GM19438 (cell line): ENCODE measurements around the gene TMEM39B.
A peak's percentile ranks its signal among the peaks of the same experiment; 100 is the strongest.
"Not testable (repeated sequence)": the region's sequence is repeated elsewhere in the genome, so short reads cannot be mapped to it uniquely, and the experiment has no call there.

ENCODE experiments used
- ATAC-seq: cut with Tn5 transposase; IDR thresholded peaks from one replicate; pipeline ENCODE4 v1.9.1; 2021; ENCODE audit warnings: low read depth; ENCODE audit not compliant: unreplicated experiment

TMEM39B gene

DNA sequence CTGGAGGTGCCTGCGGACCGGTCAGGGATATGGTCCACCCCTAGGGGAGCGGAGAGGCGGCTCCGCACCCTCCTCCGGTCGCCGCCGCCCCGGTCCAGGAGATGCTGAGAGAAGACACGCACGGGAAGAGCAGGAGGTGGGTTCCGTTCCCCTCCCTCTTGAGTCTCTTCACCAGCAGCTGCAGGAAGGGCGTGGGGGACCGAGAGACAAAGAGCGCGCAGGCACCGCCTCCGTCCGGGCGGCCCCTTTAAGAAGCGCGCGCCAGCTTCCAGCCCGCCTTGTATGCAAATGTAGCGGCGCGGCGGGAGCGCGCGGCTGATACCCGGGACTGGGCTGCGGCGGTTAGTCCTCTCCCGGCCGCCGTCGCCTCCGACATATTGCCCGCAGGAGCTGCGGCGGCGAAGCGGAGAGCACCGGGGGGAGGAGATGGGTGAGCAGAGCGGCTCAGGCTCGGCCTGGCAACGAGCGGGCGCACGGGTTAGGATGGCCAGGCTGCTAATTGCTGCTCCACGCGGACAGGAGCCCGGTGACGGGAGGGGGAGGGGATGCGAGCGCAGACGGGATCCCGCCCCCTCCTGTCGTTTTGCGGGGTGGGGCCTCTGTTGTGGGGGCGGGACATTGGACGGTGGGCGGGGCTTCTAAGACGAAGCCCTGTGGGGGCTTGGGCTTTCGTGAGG, at the start of gene TMEM39B:
Gene TMEM39B (plus strand): TSS at position 318 of the 677 bp plus-strand sequence. CDS start 109 bp downstream, at position 427.
- ATAC-seq: peak; percentile 80

- no peak for ATAC-seq
These were observed 49.4 kb upstream of the TMEM39B start for GRCh38 chr1:32023351-32023750.

- no peak for ATAC-seq
These were observed 47.2 kb upstream of the TMEM39B start for GRCh38 chr1:32025515-32025914.

DNA sequence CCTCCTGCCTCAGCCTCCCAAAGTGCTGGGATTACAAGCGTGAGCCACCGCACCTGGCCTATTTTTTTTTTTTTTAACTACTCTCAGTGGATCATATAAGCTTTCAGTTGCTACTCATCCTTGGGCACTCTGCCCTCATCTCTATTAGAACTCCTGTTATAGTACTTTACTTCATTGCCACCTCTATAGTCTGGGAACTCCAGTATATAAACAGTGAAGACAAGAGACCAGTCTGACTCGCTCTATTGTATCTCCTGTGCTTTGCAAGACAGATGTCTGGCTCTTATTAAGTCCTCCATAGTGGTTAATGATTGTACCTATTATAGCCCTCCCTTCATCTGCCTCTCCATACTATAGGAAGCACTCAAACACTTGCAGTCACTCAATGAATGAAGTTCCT, 44.0 kb upstream of the TMEM39B start:
- no peak for ATAC-seq

DNA sequence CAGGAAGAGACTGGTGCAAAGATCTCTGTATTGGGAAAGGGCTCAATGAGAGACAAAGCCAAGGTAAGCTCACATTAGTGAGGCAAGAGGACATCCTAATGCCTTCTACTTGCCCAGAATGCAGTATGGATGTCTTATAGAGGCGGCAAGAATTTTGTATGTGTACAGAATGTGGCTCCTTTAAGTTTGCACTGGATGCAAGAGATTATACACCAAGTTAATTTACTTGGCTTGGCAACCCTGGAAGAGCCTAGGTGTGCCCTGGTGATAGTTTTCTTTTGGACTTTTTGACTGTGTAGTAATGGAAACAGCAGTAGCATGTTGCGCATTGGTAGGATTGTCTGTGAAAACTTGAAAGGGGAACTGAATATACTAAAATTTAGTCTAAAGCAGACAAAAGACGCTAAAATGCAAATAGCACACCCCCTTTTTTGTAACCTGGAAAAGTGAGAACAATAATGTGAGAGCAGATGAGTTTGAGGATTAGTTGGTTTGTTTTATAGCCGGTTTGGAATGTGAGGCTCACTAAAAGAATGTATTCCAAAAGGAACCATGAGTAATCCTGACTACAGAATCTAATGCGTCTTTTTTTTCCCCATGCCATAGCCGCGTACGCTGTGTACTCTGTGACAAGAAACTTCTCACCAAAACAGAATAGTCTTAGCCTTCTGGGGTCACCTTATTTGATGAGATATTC, 41.0 kb upstream of the TMEM39B start:
- ATAC-seq: no peak

DNA sequence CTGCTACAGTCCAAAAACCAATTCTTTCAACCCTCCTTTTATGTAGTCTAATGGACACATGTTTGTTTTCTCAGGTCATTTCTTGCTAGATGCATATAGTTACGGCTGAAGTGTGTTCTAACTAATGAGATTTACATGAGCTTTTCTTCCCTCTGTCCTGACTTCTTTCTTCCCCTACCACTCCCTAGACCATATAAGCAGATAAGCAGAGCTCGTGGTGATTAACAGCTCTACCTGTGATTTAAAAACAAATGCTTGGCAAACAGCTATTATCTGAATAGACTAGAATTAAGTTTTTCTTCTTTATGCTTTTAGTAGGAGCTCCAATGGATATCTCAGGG, 40.5 kb upstream of the TMEM39B start:
- ATAC-seq: no peak

DNA sequence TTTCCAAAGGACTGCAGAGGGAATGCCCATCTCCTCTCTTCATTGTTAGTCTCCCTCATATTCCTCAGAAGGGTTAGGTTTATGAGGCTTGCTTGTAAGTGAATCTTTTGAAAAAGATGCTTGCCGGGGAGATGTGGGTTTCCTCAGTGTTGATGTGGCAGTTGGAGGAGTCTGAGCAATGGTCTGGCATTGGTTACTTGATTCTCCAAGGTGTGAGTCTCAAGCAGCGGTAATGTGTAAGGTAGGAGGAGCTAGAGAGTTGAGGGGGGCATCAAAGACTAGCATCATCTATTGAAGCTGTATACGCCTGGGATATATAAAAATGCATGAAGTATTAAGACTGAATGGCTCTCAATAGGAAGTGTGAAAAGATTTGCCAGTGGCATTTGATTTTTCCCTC, 37.6 kb upstream of the TMEM39B start:
- no peak for ATAC-seq

GRCh38 chr1:32040711-32041110, 32.0 kb upstream of the TMEM39B start:
- ATAC-seq: no peak

DNA sequence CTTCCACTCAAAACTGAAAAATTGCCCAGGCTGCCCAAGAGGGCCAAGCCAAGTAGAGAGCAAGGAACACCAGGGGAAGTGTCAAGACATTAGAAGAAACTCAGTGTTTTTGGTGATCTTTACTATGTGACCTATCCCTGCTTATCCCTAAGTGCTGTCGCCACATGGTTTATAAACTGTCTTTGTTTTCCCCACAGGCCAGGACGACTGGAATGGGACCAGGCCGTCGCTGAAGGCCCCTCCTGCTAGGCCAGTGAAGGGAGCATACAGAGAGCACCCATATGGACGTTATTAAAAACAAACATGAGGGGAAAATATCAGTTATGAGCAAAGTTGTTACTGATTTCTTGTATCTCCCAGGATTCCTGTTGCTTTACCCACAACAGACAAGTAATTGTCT, 30.4 kb upstream of the TMEM39B start:
- no peak for ATAC-seq

GRCh38 chr1:32044234-32044633, 28.5 kb upstream of the TMEM39B start:
- no peak for ATAC-seq

- ATAC-seq: no peak
These were observed 27.0 kb upstream of the TMEM39B start for GRCh38 chr1:32045772-32046171.

- no peak for ATAC-seq
These were observed 25.0 kb upstream of the TMEM39B start for GRCh38 chr1:32047701-32048100.

DNA sequence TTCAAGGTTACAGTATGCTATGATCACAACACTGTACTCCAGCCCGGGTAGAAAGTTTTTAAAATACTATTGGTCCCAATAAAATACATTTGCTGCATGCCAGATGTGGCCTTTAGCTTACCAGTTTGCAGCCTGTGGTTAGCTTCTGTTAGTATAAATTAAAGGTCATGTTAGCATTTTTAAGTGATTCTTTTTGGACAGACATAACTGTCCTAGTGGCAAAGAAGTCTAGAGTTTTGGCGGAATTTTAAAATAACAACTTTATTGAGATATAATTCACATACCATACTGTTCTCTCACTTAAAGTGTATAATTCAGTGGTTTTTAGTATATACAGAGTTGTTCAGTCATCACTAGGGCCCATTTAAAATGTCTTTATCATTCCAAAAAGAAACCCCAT, 24.3 kb upstream of the TMEM39B start:
- ATAC-seq: no peak

DNA sequence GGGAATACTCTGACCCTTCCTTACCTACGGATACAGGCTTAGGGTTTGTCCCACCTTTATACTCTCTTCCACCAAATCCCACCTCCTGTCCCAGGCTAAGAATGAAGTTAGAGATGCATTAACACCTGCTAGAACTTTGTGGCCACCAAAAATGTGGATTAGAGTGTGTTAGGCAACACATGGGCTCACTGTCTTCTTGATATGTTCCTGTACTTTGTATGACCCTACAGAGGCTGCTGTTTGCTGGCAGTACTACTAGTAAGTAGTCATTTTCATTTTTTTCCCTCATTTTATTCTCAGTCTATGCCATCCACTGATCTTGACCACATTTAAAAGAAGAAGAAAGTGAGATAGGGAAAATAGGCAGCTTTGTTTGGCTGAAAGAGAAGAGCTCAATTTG, 21.0 kb upstream of the TMEM39B start:
- no peak for ATAC-seq

DNA sequence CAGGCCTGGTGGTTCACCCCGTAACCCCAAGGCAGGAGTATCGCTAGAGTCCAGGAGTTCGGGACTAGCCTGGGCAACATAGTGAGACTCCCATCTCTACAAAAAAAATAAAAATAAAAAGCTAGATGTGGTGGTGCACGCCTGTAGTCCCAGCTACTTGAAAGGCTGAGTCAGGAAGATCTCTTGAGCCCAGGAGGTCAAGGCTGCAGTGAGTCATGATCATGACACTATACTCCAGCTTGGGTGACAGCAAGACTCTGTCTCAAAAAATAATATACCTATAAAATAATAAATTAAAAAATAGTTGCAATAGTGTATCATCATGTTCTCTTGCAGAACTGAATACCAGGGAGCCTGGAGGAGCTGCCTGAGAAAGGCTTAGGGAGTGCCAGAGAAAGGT, 19.9 kb upstream of the TMEM39B start:
- ATAC-seq: no peak

DNA sequence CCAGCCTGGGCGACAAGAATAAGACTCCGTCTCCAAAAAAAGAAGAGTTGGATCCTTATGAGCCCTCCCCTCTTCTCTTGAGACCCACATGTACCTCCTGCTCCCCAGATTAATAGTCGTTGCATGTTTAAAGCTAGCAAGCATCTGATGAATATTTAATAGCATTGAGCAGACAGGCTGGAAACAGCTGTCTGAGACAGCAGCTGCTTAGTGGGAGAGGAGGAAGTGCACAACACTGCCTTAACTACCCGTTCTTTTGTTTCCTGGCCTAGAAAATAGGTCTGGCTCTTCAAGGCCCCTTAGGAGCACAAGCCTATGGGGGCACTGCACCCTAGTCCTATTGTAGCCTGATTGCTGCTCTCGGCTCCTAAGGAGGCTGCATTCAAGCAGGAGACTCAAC, 17.3 kb upstream of the TMEM39B start:
- ATAC-seq: no peak

GRCh38 chr1:32056598-32056997, 16.1 kb upstream of the TMEM39B start:
- no peak for ATAC-seq

- ATAC-seq: no peak
These were observed 11.8 kb upstream of the TMEM39B start for GRCh38 chr1:32060914-32061313.

DNA sequence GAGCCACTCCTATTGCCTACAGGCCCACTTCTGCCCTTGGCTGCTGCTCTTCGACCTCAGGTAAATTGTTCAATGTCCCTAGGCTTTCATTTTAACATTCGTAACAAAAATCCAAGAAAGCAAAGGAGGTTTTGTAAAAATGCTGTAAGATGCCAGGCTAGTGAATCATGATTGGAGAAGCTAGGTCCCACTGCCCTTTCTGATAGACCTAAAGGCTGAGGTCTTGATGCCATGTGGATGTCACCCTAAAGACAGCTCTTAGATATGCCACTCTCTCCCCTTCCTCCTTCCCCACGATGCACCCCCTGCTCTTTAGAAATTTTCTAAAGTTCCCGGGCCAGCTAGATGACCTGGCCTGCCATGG, 9.9 kb upstream of the TMEM39B start:
- ATAC-seq: no peak

GRCh38 chr1:32063261-32063681, 9.5 kb upstream of the TMEM39B start:
- no peak for ATAC-seq

DNA sequence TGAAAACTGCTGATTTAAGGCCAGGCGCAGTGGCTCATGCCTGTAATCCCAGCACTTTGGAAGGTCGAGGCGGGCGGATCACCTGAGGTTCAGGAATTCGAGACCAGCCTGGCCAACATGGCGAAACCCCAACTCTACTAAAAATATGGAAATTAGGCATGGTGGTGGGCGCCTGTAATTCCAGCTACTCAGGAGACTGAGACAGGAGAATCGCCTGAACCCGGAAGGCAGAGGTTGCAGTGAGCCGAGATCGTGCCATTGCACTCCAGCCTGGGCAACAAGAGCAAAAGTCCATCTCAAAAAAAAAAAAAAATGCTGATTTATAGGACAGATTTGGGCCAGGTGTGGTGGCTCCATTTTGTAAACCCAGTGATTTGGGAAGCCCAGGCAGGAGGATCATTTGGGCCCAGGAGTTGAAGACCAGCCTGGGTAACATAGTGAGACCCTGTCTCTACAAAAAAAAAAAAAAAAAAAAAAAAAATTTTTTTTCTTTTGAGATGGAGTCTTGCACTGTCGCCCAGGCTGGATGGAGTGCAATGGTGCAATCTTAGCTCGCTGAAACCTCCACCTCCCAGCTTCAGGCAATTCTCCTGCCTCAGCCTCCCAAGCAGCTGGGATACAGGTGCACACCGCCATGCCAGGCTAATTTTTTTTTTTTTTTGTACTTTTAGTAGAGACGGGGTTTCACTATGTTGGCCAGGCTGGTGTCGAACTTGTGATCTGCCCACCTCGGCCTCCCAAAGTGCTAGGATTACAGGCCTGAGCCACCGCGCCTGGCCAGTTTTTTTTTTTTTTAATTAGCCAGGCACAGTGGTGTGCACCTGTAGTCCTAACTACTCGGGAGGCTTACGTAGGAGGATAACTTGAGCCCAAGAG, 6.9 kb upstream of the TMEM39B start:
- not testable (repeated sequence) for ATAC-seq

DNA sequence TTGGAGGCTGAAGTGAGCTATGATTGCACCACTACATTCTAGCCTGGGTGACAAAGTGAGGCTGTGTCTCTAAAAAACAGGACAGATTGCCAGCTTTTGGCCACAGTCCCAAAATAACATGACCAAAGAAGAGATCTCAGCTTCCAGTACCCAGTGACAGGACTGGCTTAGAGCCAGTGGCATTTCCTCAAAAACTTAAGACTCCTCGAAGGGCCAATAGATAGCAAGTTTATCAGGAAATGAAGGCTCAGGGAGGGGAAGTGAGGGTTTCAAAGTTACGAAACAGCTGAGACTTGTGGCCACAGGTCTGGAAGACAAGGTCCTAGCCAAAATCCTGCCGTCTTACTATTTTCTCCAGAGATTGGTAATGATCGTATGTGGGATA, 6.3 kb upstream of the TMEM39B start:
- no peak for ATAC-seq
